ENCODE measurements around the gene ATP5F1D. TPM values are rescaled to one million over a fixed set of nuclear protein-coding genes. Genes with fewer than 3 reads are reported as not detected.

The ATP5F1D gene
- total and polyA plus RNA-seq, 2 of the 13 experiments (the other 11 are each of a cell fraction or from before 2014, with no cell fraction given) = 39.4 to 78.7 TPM

DNA sequence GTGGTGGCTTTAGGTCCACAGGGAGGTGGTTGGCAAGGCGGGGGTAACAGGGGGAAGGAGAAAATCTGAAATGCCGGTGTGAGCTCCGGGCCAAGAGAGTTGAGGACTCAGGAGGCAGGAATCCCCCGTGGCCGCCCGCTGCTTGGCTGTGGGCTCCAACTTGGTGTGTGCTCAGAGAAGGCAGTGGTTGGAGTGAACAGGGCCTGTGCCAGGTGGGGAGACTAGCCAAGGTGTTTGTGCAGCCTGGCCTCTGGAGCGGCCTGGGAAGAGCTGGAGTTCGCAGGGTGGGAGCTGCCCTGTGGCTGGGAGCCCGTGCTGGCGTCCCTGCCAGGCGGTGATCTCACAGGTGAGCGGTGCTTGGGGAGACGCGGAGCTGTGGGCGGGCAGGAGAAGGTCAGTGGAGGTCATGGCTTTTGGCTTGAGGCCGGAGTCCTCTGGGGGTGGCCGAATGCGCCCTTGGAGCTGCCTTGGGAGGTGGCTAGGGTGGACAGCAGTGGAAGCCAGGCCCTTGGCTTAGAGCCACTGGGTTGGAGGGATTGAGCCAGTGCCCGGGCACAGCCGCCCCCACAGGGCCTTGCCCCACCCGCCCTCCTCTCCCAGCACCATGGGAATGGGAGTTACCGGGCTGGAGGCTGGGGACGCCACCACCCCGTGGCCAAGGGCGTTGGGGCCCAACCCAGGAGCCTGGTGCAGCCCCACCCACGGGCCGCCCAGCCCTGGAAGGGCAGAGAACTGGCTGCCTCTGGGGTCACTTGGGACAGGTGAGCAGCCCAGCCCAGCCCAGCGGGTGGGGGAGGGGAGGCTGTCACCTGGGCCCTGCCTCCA lies 20.5 kb downstream of the ATP5F1D start (continued):
- TF ChIP-seq, protein P1, sequence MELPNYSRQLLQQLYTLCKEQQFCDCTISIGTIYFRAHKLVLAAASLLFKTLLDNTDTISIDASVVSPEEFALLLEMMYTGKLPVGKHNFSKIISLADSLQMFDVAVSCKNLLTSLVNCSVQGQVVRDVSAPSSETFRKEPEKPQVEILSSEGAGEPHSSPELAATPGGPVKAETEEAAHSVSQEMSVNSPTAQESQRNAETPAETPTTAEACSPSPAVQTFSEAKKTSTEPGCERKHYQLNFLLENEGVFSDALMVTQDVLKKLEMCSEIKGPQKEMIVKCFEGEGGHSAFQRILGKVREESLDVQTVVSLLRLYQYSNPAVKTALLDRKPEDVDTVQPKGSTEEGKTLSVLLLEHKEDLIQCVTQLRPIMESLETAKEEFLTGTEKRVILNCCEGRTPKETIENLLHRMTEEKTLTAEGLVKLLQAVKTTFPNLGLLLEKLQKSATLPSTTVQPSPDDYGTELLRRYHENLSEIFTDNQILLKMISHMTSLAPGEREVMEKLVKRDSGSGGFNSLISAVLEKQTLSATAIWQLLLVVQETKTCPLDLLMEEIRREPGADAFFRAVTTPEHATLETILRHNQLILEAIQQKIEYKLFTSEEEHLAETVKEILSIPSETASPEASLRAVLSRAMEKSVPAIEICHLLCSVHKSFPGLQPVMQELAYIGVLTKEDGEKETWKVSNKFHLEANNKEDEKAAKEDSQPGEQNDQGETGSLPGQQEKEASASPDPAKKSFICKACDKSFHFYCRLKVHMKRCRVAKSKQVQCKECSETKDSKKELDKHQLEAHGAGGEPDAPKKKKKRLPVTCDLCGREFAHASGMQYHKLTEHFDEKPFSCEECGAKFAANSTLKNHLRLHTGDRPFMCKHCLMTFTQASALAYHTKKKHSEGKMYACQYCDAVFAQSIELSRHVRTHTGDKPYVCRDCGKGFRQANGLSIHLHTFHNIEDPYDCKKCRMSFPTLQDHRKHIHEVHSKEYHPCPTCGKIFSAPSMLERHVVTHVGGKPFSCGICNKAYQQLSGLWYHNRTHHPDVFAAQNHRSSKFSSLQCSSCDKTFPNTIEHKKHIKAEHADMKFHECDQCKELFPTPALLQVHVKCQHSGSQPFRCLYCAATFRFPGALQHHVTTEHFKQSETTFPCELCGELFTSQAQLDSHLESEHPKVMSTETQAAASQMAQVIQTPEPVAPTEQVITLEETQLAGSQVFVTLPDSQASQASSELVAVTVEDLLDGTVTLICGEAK (IDR thresholded peaks at IDR 0.05) = no peak
- TF ChIP-seq, protein P1 (CRISPR knock-in tag; IDR thresholded peaks at IDR 0.05) = no peak; the same call in 1 of the 2 replicates
- TF ChIP-seq ZMAT5 (CRISPR knock-in tag; IDR thresholded peaks at IDR 0.05; ENCODE audit: borderline replicate concordance, low read depth) (no peak), BRD4 (CRISPR knock-in tag; IDR thresholded peaks at IDR 0.05) (no peak), ZNF614 (CRISPR knock-in tag; IDR thresholded peaks at IDR 0.05; ENCODE audit: borderline replicate concordance) (no peak), ZNF142 (CRISPR knock-in tag; IDR thresholded peaks at IDR 0.05) (no peak), CHCHD3 (CRISPR knock-in tag; IDR thresholded peaks at IDR 0.05) (no peak), IRX3 (CRISPR knock-in tag; IDR thresholded peaks at IDR 0.05; ENCODE audit: borderline replicate concordance, low read depth) (no peak)
- TF ChIP-seq, protein P2, sequence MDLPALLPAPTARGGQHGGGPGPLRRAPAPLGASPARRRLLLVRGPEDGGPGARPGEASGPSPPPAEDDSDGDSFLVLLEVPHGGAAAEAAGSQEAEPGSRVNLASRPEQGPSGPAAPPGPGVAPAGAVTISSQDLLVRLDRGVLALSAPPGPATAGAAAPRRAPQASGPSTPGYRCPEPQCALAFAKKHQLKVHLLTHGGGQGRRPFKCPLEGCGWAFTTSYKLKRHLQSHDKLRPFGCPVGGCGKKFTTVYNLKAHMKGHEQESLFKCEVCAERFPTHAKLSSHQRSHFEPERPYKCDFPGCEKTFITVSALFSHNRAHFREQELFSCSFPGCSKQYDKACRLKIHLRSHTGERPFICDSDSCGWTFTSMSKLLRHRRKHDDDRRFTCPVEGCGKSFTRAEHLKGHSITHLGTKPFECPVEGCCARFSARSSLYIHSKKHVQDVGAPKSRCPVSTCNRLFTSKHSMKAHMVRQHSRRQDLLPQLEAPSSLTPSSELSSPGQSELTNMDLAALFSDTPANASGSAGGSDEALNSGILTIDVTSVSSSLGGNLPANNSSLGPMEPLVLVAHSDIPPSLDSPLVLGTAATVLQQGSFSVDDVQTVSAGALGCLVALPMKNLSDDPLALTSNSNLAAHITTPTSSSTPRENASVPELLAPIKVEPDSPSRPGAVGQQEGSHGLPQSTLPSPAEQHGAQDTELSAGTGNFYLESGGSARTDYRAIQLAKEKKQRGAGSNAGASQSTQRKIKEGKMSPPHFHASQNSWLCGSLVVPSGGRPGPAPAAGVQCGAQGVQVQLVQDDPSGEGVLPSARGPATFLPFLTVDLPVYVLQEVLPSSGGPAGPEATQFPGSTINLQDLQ (CRISPR knock-in tag; IDR thresholded peaks at IDR 0.05) = 0 out of 2 replicates have a peak, but pooled peaks have one; percentile 44

Measured in HepG2 (cell line).